Activated naive CD4-positive, alpha-beta T cell treated with anti-CD3 and anti-CD28 coated beads, Interleukin-2, amount 50 U/mL, for 16 hours (primary cell): ENCODE results near the gene GNG12.

Experiments
- DNase-seq: peaks from one replicate; pipeline ENCODE4 v3.0.0-alpha.2; 2020

The GNG12 gene

GRCh38 chr1:67777440-67777839 is 55.8 kb downstream of the GNG12 start:
- DNase-seq, result no peak

- DNase-seq, result no peak
These were observed 56.3 kb downstream of the GNG12 start for GRCh38 chr1:67777016-67777415.

- DNase-seq, result no peak
These were observed 59.8 kb downstream of the GNG12 start for GRCh38 chr1:67773462-67773861.

GRCh38 chr1:67771749-67772148 is 61.5 kb downstream of the GNG12 start:
- no peak for DNase-seq

- no peak for DNase-seq
These were observed 62.1 kb downstream of the GNG12 start for GRCh38 chr1:67771152-67771551.

- no peak for DNase-seq
These were observed 63.5 kb downstream of the GNG12 start for GRCh38 chr1:67769633-67770256.

- DNase-seq, result no peak
These were observed 64.8 kb downstream of the GNG12 start for GRCh38 chr1:67768480-67768879.

- no peak for DNase-seq
These were observed 66.0 kb downstream of the GNG12 start for GRCh38 chr1:67767103-67767782.

- peak; percentile 29 for DNase-seq
These were observed 66.9 kb downstream of the GNG12 start for GRCh38 chr1:67766141-67766978.

- no peak for DNase-seq
These were observed 68.6 kb downstream of the GNG12 start for GRCh38 chr1:67764633-67765032.

GRCh38 chr1:67761730-67762129 is 71.5 kb downstream of the GNG12 start:
- DNase-seq, result no peak

- no peak for DNase-seq
These were observed 72.2 kb downstream of the GNG12 start for GRCh38 chr1:67761091-67761490.

- DNase-seq, result peak; percentile 58
These were observed 73.0 kb downstream of the GNG12 start for GRCh38 chr1:67760030-67760821.

GRCh38 chr1:67759692-67760029 is 73.6 kb downstream of the GNG12 start:
- no peak for DNase-seq

- DNase-seq, result no peak
These were observed 74.2 kb downstream of the GNG12 start for GRCh38 chr1:67759066-67759465.

- DNase-seq, result no peak
These were observed 77.6 kb downstream of the GNG12 start for GRCh38 chr1:67755619-67756018.

- DNase-seq, result no peak
These were observed 78.1 kb downstream of the GNG12 start for GRCh38 chr1:67755160-67755559.

GRCh38 chr1:67754526-67754920 is 78.7 kb downstream of the GNG12 start:
- no peak for DNase-seq

GRCh38 chr1:67753776-67754525 is 79.3 kb downstream of the GNG12 start:
- no peak for DNase-seq

GRCh38 chr1:67752306-67752705 is 81.0 kb downstream of the GNG12 start:
- no peak for DNase-seq

- no peak for DNase-seq
These were observed 82.6 kb downstream of the GNG12 start for GRCh38 chr1:67750691-67751054.

- DNase-seq, result no peak
These were observed 83.2 kb downstream of the GNG12 start for GRCh38 chr1:67749844-67750690.
